Measurements from ENCODE around the gene VPS37B.
"Not testable (repeated sequence)": the region's sequence is repeated elsewhere in the genome, so short reads cannot be mapped to it uniquely, and the experiment has no call there.

Gene VPS37B

DNA sequence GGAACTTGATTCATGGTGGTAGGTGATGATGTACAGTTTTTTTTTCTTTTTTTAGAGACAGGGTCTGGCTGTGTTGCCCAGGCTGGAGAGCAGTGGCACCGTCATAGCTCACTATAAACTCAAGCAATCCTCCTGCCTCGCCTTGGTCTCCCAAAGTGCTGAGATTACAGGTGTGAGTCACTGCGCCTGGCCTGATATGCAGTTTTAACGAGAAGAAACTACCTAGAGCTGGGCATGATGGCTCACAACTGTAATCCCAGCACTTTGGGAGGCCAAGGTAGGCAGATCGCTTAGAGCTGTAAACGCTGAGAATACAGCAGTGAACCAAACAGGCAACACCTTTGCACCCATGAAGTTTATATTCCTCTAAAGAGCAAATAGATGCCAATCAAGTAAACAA is 13.0 kb upstream of the VPS37B start:
- no peak for DNase-seq (ENCODE audit: extremely low read depth in 1 of 2, low read depth in 1 of 2)

DNA sequence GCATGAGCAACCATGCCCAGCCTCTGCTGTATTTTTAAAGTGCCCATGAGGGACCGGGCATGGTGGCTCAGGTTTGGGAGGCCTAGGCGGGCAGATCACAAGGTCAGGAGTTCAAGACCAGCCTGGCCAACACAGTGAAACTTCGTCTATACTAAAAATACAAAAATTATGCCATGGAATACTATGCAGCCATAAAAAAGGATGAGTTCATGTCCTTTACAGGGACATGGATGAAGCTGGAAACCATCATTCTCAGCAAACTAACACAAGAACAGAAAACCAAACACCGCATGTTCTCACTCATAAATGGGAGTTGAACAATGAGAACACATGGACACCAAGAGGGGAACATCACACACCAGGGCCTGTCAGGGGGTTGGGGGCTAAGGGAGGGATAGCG is 9.3 kb upstream of the VPS37B start:
- DNase-seq (ENCODE audit: extremely low read depth in 1 of 2, low read depth in 1 of 2), result not testable (repeated sequence)

DNA sequence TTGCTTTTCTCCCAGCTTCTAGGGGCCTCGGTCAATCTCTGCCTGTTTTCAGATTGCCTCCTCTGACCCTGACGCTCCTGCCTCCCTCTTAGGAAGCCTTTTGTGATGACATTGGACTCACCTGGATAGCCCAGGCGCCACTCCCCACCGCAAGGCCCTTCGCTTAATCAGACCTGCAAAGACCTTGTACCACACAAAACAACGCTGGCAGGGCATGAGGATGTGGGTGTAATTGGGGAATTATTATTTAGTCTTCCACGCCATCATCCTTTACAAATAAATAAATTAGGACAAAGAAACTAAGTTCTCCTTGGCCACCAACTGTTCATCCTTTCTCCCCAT is 7.7 kb upstream of the VPS37B start:
- DNase-seq (ENCODE audit: extremely low read depth in 1 of 2, low read depth in 1 of 2), result no peak

DNA sequence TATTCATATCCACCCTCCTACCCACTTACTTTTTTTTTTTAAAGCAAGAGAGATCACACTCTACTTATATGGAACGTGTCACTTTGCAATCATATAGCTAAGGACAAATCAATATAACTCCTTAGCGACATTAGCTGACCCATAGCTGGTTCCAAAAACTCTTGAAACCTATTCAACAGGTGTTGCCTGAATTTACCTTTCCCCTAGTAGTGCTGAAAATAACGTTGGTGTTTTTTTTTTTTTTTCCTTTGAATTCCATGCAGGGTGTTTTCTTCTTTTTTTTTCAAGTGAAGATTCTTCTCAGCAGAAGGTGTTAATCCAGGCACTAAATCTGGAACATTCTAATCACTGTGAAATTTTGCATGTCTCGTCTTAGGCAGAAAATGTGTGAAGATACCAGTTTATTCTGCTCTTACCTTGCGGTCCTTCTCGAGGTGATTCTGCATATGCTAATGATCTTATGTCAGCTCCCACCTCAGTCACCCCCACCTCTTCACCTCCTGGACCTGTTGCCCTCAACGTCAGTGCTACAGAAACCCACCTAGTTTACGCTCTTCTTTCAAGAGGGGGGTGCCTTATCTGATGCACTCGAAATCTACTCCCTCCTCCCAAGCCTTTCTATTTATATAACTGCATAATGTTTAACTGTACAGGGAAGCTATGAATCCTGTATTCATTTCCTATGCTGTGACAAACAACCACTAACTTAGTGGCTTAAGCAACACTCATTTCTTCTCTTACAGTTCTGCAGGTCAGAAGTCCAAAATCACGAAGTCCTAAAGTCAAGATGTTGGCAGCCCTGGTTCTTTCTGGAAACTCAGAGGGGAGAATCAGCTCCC is 7.1 kb upstream of the VPS37B start:
- no peak for DNase-seq (ENCODE audit: extremely low read depth in 1 of 2, low read depth in 1 of 2)

DNA sequence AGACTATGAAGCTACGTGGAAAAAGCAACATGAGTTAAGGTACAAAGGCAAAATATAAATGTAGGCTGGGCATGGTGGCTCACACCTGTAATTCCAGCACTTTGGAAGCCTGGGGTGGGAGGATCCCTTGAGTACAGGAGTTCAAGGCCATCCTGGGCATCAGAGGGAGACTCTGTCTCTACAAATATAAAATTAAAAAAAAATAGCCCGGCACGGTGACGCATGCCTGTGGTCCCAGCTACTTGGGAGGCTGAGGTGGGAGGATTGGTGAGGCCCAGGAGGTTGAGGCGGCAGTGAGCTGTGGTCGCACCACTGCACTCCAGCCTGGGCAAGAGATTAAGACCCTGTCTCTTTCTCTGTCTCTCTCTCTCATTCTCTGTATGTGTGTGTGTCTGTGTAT is 4.0 kb upstream of the VPS37B start:
- no peak for DNase-seq (ENCODE audit: extremely low read depth in 1 of 2, low read depth in 1 of 2)

DNA sequence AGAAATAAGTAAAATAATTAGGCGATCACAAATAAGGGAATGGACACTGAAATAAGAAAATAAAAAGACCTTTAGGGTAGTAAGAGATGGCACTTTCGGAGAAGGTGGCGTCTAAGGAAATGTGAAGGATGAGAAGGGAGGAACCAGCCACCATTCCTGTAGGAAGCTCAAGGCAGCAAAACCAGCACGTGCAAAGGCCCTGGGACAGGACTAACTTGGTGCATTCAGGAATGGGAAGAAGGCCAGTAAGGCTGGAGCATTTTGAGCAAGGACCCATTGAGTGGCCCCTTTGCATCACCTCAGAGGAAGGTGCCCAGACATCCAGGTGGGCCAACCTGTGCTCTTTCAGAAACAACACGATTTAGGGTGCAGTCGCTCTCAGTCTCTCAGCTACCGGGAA is 738 bp upstream of the VPS37B start:
- DNase-seq (ENCODE audit: extremely low read depth in 1 of 2, low read depth in 1 of 2), result no peak

DNA sequence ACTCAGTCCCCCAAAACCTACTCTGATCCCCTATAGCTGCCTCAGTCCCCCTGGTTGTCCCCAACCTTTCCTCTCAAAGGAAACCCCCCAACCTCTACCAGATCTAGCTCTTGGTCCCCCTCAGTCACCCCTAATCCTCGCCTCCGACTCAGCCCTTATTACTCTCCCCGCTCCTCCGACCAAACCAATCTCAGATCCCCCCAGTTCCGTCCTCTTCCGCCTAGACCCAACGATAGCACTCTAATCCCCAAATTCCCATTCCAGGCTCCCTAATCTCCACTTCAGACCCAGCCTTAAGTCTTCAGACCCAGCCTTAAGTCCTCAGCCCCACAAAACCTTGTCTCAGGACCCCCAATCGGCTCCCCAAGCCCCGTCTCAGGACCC is 612 bp downstream of the VPS37B start:
- no peak for DNase-seq (ENCODE audit: extremely low read depth in 1 of 2, low read depth in 1 of 2)

DNA sequence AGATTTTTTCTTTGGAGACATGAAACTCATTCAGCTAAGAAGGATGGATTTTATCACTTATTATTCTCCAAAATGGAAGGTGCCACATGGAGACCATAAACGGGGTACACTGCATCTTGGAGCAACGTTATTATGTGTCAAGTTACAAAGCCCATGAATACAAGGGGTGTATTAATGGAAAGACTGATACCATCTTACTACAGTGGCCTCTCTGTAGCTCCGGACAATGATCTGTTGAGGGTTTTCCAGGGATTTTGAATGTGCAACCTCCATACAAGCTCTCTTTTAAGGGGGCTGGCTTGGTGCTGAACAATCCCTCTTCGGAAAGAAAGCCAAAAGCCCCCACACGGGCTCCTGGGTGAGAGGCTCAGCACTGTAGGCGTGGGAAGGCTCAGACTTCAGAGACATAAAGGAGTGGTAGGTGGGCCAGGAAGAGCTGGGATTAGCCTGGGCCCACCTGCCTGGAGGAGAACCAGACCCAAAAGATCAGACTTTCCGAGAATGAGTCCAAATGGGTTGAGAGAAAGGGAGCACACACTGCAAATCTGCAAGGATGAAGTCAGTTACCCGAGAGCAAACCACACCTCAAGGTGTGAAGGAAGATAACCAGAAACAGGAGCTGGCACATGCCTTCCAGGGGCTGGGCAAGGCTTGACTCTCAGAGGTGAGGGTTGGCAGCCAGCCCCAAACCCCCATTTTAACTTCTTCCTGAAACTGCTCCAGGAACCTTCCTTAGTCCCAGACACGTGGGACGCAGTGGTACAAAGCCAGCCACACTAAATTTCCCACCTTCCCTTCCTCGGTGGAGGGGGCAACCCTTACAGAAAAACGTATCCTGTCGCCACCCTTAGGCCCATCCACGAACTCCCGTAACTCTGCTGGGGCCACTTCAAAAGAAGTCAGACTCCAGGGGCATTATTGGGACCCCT is 1.5 kb downstream of the VPS37B start:
- DNase-seq (ENCODE audit: extremely low read depth in 1 of 2, low read depth in 1 of 2), result no peak

DNA sequence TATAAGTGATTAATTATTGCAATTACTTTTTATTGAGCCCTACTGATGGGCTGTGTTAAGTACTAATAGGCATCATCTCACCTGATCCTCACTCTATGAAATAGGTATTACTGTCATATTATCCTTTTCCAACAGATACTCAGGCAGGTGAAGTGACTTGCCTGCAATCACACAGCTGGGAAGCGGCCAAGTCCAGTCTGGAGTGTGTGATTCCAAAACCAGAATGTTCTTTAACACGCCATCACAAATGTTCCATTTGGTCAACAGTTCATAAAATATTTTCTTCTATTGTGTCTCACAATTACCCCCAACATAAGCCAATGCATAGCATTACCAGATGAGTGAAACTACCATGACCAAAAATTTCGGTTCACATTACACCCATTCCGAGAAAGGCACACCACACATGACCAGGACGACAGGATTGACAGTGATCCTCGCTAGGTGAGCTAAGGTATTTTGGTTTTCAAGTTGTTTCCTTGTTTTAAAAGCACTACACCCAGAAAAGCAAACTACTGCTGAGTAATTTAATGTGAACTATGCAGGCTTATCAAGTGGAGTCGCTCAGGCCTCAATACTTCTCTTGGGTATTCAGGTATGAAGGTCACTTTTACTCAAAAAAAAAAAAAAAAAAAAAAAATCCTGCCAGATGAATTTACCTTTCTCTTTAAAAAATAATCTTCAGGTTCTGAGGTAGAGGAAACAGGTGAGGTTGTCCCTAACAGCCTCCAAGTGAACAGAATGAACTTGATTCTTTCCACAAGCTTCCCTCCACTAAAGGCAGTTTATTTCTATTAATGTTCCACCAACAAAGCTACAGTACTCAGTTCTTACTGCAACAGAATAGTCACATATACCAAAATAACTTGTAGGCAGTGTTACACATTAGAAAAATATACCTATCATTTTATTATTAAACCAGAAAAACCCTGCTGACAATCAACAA is 2.4 kb downstream of the VPS37B start:
- no peak for DNase-seq (ENCODE audit: extremely low read depth in 1 of 2, low read depth in 1 of 2)

DNA sequence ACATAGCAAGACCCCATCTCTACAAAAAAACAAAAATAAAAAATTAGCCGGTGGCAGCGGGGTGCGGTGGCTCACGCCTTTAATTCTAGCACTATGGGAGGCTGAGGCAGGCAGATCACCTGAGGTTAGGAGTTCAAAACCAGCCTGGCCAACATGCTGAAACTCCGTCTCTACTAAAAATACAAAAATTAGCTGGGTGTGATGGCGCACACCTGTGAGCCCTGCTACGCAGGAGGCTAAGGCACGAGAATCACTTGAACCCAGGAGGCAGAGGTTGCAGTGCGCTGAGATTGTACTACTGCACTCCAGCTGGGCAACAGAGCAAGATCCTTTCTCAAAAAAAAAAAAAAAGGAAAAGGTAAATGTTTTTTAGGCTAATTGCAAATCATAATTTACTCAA is 3.2 kb downstream of the VPS37B start:
- DNase-seq (ENCODE audit: extremely low read depth in 1 of 2, low read depth in 1 of 2), result not testable (repeated sequence)

DNA sequence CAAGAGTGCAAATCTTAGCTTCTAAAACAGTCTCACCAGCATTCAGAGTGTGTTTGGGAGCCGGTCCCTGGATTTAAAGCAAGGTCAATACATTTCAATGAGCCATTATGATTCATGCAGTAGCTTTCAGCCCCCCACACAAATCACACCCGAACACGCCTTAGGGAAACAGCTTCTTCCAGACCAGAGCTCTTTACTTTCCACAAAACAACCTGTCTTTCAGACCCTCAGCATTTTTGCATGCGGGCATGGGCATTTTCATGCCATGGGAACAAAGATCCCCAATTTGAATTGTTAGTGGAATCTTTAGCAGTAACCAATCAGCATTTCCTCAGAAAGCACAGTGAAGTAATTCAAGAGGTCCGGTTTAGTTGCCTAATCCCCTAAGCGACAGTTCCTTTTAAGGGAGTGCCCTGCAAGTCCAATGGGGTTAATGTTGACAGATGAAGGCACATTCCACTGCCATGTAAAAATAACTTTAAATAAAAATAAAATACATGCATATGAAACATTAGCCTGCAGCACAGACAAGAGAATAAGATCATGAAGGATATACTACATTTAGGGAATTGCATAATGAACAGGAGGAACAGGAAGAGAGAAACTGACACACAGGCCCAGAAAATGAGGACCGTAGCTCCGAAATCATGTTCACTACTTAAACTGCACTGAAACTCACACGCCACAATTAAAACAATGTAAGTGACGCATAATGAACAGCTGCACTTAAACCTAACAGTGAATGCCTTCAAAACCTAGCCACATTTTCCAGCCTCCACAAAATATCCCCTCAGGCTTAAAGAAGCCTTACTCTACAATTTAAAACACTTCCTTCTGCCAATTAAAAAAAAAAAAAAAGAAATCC is 4.0 kb downstream of the VPS37B start:
- no peak for DNase-seq (ENCODE audit: extremely low read depth in 1 of 2, low read depth in 1 of 2)

DNA sequence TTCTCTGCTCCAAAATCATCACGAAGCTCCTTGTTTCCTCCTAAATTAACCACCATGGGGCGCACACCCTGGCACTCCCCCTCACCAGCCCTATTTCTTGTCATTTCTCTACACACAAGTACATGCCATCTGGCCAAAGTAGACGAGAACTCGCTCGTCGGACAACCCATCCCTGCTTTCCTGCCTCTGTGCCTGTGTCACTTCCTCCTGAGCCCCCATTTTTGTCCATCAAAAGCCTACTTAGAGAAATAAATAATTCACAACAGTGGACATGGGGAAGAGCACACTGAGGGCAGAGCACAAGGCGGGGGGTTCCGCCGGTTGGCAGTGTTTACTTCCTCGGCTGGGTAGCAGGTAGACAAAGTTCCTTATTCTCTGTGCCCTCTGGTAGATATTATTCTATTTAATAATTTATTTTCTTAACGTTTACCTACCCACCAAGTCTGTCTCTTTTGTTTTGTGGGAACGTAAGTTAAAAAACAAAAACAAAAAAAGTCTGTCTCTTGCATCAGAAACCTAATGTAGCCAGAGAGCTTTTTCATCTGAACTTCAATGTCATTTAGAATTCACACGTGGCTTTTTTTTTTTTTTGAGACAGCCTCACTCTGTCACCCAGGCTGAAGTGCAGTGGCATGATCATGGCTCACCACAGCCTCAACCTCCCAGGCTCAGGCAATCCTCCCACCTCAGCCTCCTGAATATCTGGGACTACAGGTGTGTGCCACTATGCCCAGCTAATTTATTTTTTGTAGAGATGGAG is 6.0 kb downstream of the VPS37B start:
- no peak for DNase-seq (ENCODE audit: extremely low read depth in 1 of 2, low read depth in 1 of 2)

DNA sequence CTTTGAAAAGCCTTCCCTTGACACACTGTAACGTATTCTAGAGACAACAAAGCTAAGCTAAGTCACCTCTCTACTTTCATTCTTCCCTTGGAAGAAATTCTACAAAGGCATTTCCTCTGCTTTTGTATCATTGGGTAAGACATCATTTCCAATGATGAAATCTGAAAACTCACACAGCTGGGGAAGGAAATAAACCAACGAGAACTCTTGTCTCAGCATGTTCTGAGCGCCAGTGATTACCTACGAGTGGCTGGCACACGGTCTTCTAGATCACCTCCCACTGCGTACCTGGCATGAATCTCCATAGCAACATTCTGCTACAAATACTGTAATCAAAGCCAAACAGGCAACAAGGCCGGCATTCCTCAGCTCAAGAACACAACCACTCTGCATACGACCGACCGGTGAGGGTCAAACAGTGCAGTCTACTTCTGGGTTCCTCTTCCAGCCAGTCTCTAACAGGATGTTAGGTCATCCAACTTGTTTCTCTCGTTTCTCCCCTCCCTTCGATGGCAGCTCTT is 7.6 kb downstream of the VPS37B start:
- no peak for DNase-seq (ENCODE audit: extremely low read depth in 1 of 2, low read depth in 1 of 2)

DNA sequence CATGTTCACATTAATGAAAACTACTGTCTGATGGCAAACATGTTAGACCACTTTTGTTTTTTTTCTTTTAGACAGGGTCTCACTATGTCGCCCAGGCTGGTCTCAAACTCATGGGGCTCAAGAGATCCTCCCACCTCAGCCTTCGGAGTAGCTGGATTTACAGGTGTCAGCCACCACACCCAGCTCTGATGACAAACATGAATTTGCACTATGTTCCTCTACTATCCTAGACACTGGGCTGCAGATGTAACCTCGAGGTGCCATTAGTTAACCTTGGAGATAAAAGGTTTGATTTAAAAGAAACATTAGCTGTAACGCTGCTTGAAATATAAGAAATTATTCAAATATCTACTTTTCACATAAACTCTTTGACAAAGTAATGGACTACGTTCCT is 8.1 kb downstream of the VPS37B start:
- no peak for DNase-seq (ENCODE audit: extremely low read depth in 1 of 2, low read depth in 1 of 2)

DNA sequence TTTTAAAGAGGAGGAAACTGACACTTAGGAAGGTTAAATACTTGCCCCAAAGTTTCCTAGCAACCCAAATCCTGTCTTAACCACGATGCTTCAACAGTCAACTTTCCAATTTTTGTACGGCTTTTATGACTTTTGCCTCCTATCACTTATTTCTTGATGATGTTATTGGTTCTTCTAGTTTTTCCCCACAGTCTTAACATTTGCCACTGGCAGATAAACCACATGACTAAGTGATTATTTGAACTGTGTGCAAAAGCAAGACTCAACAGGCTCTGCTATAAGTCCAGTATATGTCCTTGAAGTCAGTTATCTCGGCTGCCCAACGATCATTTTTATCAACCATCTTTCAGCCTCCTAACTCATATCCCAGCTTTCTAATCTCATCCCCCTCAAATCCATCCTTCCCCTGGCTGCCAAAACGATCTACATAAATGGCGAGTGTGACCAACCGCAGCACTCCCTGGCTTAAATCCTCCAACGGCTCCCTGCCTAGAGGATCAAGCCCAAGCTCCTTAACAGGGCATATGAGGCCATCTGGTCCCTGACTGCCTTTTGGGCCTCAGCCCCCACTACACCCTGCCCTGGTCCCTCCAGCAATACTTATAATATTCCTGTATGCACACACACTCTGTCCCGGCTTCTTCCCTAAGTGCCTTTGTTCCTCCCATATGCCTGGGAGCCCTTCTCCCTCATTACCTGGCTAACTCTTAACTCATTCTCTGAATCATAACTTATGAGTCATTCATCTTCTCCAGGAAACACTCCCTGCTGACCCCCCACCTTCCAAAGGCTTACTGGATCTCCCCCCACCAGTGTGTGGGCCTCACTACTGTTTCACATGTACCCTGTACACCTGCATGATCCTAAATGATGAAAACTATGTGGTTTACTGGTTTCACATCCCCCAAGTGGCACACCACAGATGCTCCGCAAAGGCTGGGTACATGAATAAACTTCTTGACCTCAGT is 8.8 kb downstream of the VPS37B start:
- DNase-seq (ENCODE audit: extremely low read depth in 1 of 2, low read depth in 1 of 2), result no peak

DNA sequence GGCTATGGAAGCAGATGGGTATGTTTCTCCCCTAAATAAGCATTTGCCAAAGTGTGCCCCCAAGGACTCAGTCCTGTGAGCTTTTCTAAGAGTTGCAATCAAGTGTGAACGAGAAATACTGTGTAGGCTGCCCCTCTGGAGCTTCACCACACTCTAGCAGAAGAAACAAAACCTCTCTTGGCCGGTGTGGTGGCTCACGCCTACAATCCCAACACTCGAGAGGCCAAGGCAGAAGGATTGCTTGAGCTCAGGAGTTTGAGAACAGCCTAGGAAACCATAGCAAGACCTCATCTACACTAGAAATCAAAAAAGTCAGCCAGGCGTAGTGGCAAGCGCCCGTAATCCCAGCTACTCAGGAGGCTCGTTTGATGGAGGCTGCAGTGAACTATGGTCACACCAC is 9.8 kb downstream of the VPS37B start:
- no peak for DNase-seq (ENCODE audit: extremely low read depth in 1 of 2, low read depth in 1 of 2)

DNA sequence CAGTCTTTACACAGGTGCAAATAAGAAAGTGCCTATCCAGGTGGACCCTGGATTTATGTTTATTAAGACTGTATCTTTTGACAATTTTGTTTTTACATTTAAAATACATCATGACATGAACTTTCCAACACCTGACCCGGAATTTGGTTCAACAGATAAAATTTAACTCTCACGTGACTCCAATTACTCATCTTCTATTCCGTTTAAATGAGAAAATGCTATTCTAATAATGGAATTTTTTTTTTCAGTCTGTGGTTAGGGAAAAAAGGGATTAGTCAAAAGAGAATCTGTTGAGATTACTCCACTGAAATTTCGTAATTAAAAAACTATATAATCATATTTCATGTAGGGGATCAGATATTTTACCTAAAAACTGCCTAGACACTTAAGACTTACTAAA is 11.1 kb downstream of the VPS37B start:
- DNase-seq (ENCODE audit: extremely low read depth in 1 of 2, low read depth in 1 of 2), result no peak
